Muscle layer of colon (tissue), 2 donors: ENCODE results near the gene MNAT1.
"Not testable (repeated sequence)": the region's sequence is repeated elsewhere in the genome, so short reads cannot be mapped to it uniquely, and the experiment has no call there.

Experiments
- H3K27ac ChIP-seq: one replicate; pipeline ENCODE4 v1.7.0; 2013; ENCODE audit warnings: low read depth, mild to moderate bottlenecking, low read length, moderate library complexity
- H3K27me3 ChIP-seq, 2 donors: one replicate each; pipeline ENCODE4 v1.7.0; 2013; ENCODE audit warnings: low read length in 2 of 2, mild to moderate bottlenecking in 2 of 2; ENCODE audit not compliant: insufficient read depth in 2 of 2, control insufficient read depth in 1 of 2
- H3K36me3 ChIP-seq: one replicate; pipeline ENCODE4 v1.7.0; 2013; ENCODE audit warnings: mild to moderate bottlenecking, low read length; ENCODE audit not compliant: insufficient read depth
- H3K4me1 ChIP-seq: one replicate; pipeline ENCODE4 v1.7.0; 2013; ENCODE audit warnings: mild to moderate bottlenecking, low read length; ENCODE audit not compliant: insufficient read depth
- H3K4me3 ChIP-seq, 2 donors: one replicate each; pipeline ENCODE4 v1.7.0; 2013; ENCODE audit warnings: low read length in 2 of 2, low read depth in 1 of 2, mild to moderate bottlenecking in 1 of 2, moderate library complexity in 1 of 2
- H3K9ac ChIP-seq: one replicate; pipeline ENCODE4 v1.7.0; 2013; ENCODE audit warnings: low read length
- H3K9me3 ChIP-seq: one replicate; pipeline ENCODE4 v1.7.0; 2013; ENCODE audit warnings: mild to moderate bottlenecking, low read length
- donor health status: abdominal sarcoma.
- donor health status: Adenocarcinoma of cecum.

The MNAT1 gene

DNA sequence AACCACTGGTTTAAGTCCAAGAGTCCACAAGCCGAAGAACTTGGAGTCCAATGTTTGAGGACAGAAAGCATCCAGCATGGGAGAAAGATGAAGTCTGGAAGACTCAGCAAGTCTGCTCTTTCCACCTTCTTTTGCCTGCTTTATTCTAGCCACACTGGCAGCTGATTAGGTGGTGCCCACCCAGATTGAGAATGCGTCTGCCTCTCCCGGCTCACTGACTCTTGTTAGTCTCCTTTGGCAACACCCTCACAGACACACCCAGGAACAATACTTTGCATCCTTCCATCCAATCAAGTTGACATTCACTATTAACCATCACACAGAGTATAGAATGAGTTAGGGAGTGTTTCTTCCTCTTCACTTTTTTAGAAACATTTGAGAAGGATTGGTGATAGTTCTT lies 156.1 kb downstream of the MNAT1 start:
- H3K27me3 ChIP-seq, H3K9ac ChIP-seq, H3K9me3 ChIP-seq, H3K4me1 ChIP-seq, H3K36me3 ChIP-seq, H3K27ac ChIP-seq, H3K4me3 ChIP-seq: not testable (repeated sequence)

- H3K9me3 ChIP-seq = no peaks in the 10 kb centered on the region
- H3K27ac ChIP-seq = no peak overlapping the region
- no peak overlapping the region for H3K9ac ChIP-seq
- no peaks in the 10 kb centered on the region for H3K36me3 ChIP-seq
- H3K4me3 ChIP-seq = no peak overlapping the region
- no peaks in the 10 kb centered on the region for H3K4me1 ChIP-seq
- no peaks in the 10 kb centered on the region for H3K27me3 ChIP-seq
Measured at GRCh38 chr14:60893911-60894310, 159.3 kb downstream of the MNAT1 start.

GRCh38 chr14:60904381-60904780 lies 169.8 kb downstream of the MNAT1 start:
- Histone ChIP-seq H3K36me3 (no peaks in the 10 kb centered on the region), H3K27me3 (no peaks in the 10 kb centered on the region), H3K9me3 (no peaks in the 10 kb centered on the region), H3K9ac (no peak overlapping the region), H3K4me3 (no peak overlapping the region), H3K27ac (no peak overlapping the region), H3K4me1 (no peaks in the 10 kb centered on the region)

- no peaks in the 10 kb centered on the region for H3K27me3 ChIP-seq
- no peak overlapping the region for H3K9ac ChIP-seq
- H3K4me3 ChIP-seq = no peak overlapping the region
- H3K4me1 ChIP-seq = no peaks in the 10 kb centered on the region
- H3K27ac ChIP-seq = no peak overlapping the region
- H3K36me3 ChIP-seq = no peaks in the 10 kb centered on the region
- no peaks in the 10 kb centered on the region for H3K9me3 ChIP-seq
Measured at GRCh38 chr14:60905923-60906322, 171.4 kb downstream of the MNAT1 start.

GRCh38 chr14:60915781-60916180 lies 181.2 kb downstream of the MNAT1 start:
- Histone ChIP-seq H3K27ac (no peak overlapping the region), H3K4me1 (no peaks in the 10 kb centered on the region), H3K36me3 (no peaks in the 10 kb centered on the region), H3K27me3 (no peaks in the 10 kb centered on the region), H3K4me3 (no peak overlapping the region), H3K9me3 (no peaks in the 10 kb centered on the region), H3K9ac (no peak overlapping the region)

DNA sequence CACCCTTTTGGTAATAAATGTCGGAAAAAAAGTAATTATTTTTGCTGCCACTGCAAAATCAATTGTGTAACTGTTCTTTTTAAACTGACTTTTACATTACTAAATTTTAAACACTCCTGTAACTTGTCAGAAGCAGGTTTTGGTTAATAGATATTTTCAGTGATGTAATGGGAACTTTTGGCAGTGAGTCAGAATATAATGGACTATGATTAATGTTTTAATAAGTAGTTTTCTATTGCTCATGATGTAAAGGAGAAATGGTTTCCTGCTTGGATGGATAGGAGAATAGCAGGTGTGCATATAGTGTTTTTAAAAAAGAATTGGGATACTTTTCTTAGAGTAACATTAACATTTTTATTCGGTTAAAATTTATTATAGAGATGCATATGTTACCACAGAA lies 187.5 kb downstream of the MNAT1 start:
- H3K27ac ChIP-seq = no peak overlapping the region
- no peaks in the 10 kb centered on the region for H3K27me3 ChIP-seq
- H3K4me3 ChIP-seq = no peak overlapping the region
- no peak overlapping the region for H3K9ac ChIP-seq
- no peaks in the 10 kb centered on the region for H3K36me3 ChIP-seq
- no peaks in the 10 kb centered on the region for H3K4me1 ChIP-seq
- no peaks in the 10 kb centered on the region for H3K9me3 ChIP-seq

GRCh38 chr14:60925286-60925685 lies 190.7 kb downstream of the MNAT1 start:
- no peak overlapping the region for H3K9ac ChIP-seq
- no peaks in the 10 kb centered on the region for H3K9me3 ChIP-seq
- no peaks in the 10 kb centered on the region for H3K27me3 ChIP-seq
- H3K27ac ChIP-seq = no peak overlapping the region
- H3K36me3 ChIP-seq = no peaks in the 10 kb centered on the region
- no peak overlapping the region for H3K4me3 ChIP-seq
- no peaks in the 10 kb centered on the region for H3K4me1 ChIP-seq

DNA sequence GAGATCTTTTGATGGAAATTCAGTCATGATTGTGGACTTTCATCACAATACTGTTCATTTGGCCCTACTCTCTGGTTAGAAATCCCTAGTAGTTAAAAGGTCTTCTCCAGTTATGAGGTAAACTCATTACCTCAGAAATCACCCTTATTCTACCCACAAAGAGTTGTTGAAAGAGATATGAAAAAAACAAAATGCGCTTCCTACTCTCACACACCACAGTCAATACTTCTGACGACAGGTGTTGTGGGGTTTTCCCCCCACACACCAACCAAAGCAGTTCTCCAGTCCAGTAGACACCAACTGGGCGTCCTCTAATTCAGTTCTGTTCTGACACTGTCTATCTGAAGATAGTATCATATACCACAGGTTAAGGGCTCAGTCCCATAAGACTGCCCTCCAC lies 191.4 kb downstream of the MNAT1 start:
- Histone ChIP-seq H3K9me3 (no peaks in the 10 kb centered on the region), H3K4me1 (no peaks in the 10 kb centered on the region), H3K4me3 (no peak overlapping the region), H3K27me3 (no peaks in the 10 kb centered on the region), H3K36me3 (no peaks in the 10 kb centered on the region), H3K9ac (no peak overlapping the region), H3K27ac (no peak overlapping the region)

DNA sequence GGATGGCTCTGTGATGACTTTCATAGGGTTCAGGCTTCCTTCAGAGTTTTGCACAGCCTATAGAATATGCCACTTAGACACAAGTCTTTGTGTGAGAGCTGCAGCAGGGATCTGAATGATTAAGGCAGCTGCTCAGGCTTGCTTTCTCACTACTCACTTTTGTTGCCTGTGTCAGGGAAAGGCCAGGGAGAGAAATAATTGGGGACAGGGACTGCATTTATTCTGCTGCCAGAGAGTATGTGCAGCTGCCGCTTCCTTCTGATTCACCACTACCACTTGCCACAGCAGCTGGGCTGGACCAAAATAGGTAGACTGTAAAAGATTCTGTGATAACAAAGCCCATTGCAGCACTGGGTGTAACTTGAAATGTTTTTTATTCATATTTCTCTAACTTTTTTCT lies 196.7 kb downstream of the MNAT1 start:
- H3K27ac ChIP-seq = no peak overlapping the region
- H3K9me3 ChIP-seq = no peaks in the 10 kb centered on the region
- H3K4me1 ChIP-seq = no peaks in the 10 kb centered on the region
- no peaks in the 10 kb centered on the region for H3K27me3 ChIP-seq
- H3K9ac ChIP-seq = no peak overlapping the region
- no peaks in the 10 kb centered on the region for H3K36me3 ChIP-seq
- no peak overlapping the region for H3K4me3 ChIP-seq

GRCh38 chr14:60933920-60934655 lies 199.5 kb downstream of the MNAT1 start:
- Histone ChIP-seq H3K9ac (no peak overlapping the region), H3K4me3 (no peak overlapping the region), H3K36me3 (no peaks in the 10 kb centered on the region), H3K4me1 (no peaks in the 10 kb centered on the region), H3K9me3 (no peaks in the 10 kb centered on the region), H3K27ac (no peak overlapping the region), H3K27me3 (no peaks in the 10 kb centered on the region)

GRCh38 chr14:60935319-60935718 lies 200.8 kb downstream of the MNAT1 start:
- Histone ChIP-seq H3K9me3 (no peaks in the 10 kb centered on the region), H3K27me3 (no peaks in the 10 kb centered on the region), H3K27ac (no peak overlapping the region), H3K4me1 (no peaks in the 10 kb centered on the region), H3K4me3 (no peak overlapping the region), H3K36me3 (no peaks in the 10 kb centered on the region), H3K9ac (no peak overlapping the region)

- Histone ChIP-seq H3K9ac (no peak overlapping the region), H3K36me3 (no peaks in the 10 kb centered on the region), H3K27ac (no peak overlapping the region), H3K4me3 (no peak overlapping the region), H3K9me3 (no peaks in the 10 kb centered on the region), H3K4me1 (peaks cover 4% of the 10 kb centered on the region), H3K27me3 (no peaks in the 10 kb centered on the region)
Measured at GRCh38 chr14:60943637-60944032, 209.1 kb downstream of the MNAT1 start.
